Activated naive CD8-positive, alpha-beta T cell treated with anti-CD3 and anti-CD28 coated beads for 36 hours (primary cell): ENCODE measurements around the gene ATP1B1. TPM values are rescaled to one million over a fixed set of nuclear protein-coding genes. Genes with fewer than 3 reads are reported as not detected.

Experiments
- DNase-seq: peaks from one replicate; pipeline ENCODE4 v3.0.0; 2021
- H3K27ac Mint-ChIP-seq: one replicate; pipeline ENCODE4 v1.8.0; 2022; ENCODE audit warnings: mild to moderate bottlenecking, moderate library complexity, mixed read lengths
- H3K27me3 Mint-ChIP-seq: one replicate; pipeline ENCODE4 v1.8.0; 2022; ENCODE audit warnings: mild to moderate bottlenecking, mixed read lengths
- H3K36me3 Mint-ChIP-seq: one replicate; pipeline ENCODE4 v1.8.0; 2021; ENCODE audit warnings: mild to moderate bottlenecking, mixed read lengths
- H3K4me1 Mint-ChIP-seq: one replicate; pipeline ENCODE4 v1.8.0; 2021; ENCODE audit warnings: mixed read lengths
- H3K4me3 Mint-ChIP-seq: one replicate; pipeline ENCODE4 v1.8.0; 2022; ENCODE audit warnings: mild to moderate bottlenecking, moderate library complexity, mixed read lengths
- H3K9me3 Mint-ChIP-seq: one replicate; pipeline ENCODE4 v1.8.0; 2022; ENCODE audit warnings: mixed read lengths
- total RNA-seq, 2 experiments: library from RNA; stranded (reverse); gene quantifications; one replicate each; pipeline ENCODE4 v1.2.3, GENCODE V29; 2021

The ATP1B1 gene
- 1 to 10 TPM; 3.3 to 4.1 TPM for total RNA-seq

- no peaks in the 10 kb centered on the region for H3K9me3 Mint-ChIP-seq
- peaks cover 36% of the 10 kb centered on the region for H3K4me1 Mint-ChIP-seq
- H3K36me3 Mint-ChIP-seq: no peaks in the 10 kb centered on the region
- peak; percentile 89 for DNase-seq
- peaks cover 9% of the 10 kb centered on the region for H3K27me3 Mint-ChIP-seq
- H3K4me3 Mint-ChIP-seq: peak within 1 kb of the TSS; percentile 87
- peak within 1 kb of the TSS; percentile 77 for H3K27ac Mint-ChIP-seq
These were observed at the start of gene ATP1B1 for GRCh38 chr1:169106095-169106920. Gene ATP1B1 (plus strand): TSS chr1:169106690. CDS start chr1:169106830, 140 bp downstream.

- no peaks in the 10 kb centered on the region for H3K27me3 Mint-ChIP-seq
- peaks cover 4% of the 10 kb centered on the region for H3K9me3 Mint-ChIP-seq
- H3K4me1 Mint-ChIP-seq: no peaks in the 10 kb centered on the region
- H3K36me3 Mint-ChIP-seq: no peaks in the 10 kb centered on the region
- no peak overlapping the region for H3K4me3 Mint-ChIP-seq
- no peak for DNase-seq
- H3K27ac Mint-ChIP-seq: no peak overlapping the region
These were observed 47.1 kb upstream of the ATP1B1 start for GRCh38 chr1:169059421-169059820.

GRCh38 chr1:169060043-169060722 is 46.3 kb upstream of the ATP1B1 start:
- H3K27ac Mint-ChIP-seq: no peak overlapping the region
- no peaks in the 10 kb centered on the region for H3K4me1 Mint-ChIP-seq
- H3K4me3 Mint-ChIP-seq: no peak overlapping the region
- H3K36me3 Mint-ChIP-seq: no peaks in the 10 kb centered on the region
- no peaks in the 10 kb centered on the region for H3K27me3 Mint-ChIP-seq
- H3K9me3 Mint-ChIP-seq: peaks cover 4% of the 10 kb centered on the region
- DNase-seq: no peak

- Mint-ChIP-seq H3K27ac (no peak overlapping the region), H3K9me3 (peaks cover 4% of the 10 kb centered on the region), H3K4me1 (no peaks in the 10 kb centered on the region), H3K27me3 (no peaks in the 10 kb centered on the region), H3K36me3 (no peaks in the 10 kb centered on the region), H3K4me3 (no peak overlapping the region)
- no peak for DNase-seq
These were observed 45.4 kb upstream of the ATP1B1 start for GRCh38 chr1:169060919-169061639.

GRCh38 chr1:169062152-169062551 is 44.3 kb upstream of the ATP1B1 start:
- H3K27ac Mint-ChIP-seq: no peak overlapping the region
- H3K4me3 Mint-ChIP-seq: no peak overlapping the region
- peaks cover 7% of the 10 kb centered on the region for H3K9me3 Mint-ChIP-seq
- no peak for DNase-seq
- no peaks in the 10 kb centered on the region for H3K36me3 Mint-ChIP-seq
- no peaks in the 10 kb centered on the region for H3K4me1 Mint-ChIP-seq
- H3K27me3 Mint-ChIP-seq: no peaks in the 10 kb centered on the region

- H3K27ac Mint-ChIP-seq: no peak overlapping the region
- no peaks in the 10 kb centered on the region for H3K27me3 Mint-ChIP-seq
- H3K4me3 Mint-ChIP-seq: no peak overlapping the region
- H3K9me3 Mint-ChIP-seq: peaks cover 8% of the 10 kb centered on the region
- no peak for DNase-seq
- no peaks in the 10 kb centered on the region for H3K4me1 Mint-ChIP-seq
- H3K36me3 Mint-ChIP-seq: peaks cover 1% of the 10 kb centered on the region
These were observed 42.4 kb upstream of the ATP1B1 start for GRCh38 chr1:169064103-169064502.

- Mint-ChIP-seq H3K36me3 (peaks cover 1% of the 10 kb centered on the region), H3K4me3 (no peak overlapping the region), H3K27me3 (peaks cover 5% of the 10 kb centered on the region), H3K27ac (no peak overlapping the region), H3K9me3 (peaks cover 4% of the 10 kb centered on the region), H3K4me1 (no peaks in the 10 kb centered on the region)
- DNase-seq: no peak
These were observed 35.9 kb upstream of the ATP1B1 start for GRCh38 chr1:169070547-169070946.

- no peak overlapping the region for H3K27ac Mint-ChIP-seq
- peaks cover 4% of the 10 kb centered on the region for H3K9me3 Mint-ChIP-seq
- peaks cover 1% of the 10 kb centered on the region for H3K36me3 Mint-ChIP-seq
- no peaks in the 10 kb centered on the region for H3K4me1 Mint-ChIP-seq
- H3K4me3 Mint-ChIP-seq: no peak overlapping the region
- peaks cover 5% of the 10 kb centered on the region for H3K27me3 Mint-ChIP-seq
- DNase-seq: no peak
These were observed 35.5 kb upstream of the ATP1B1 start for GRCh38 chr1:169070958-169071357.

GRCh38 chr1:169072945-169073725 is 33.4 kb upstream of the ATP1B1 start:
- Mint-ChIP-seq H3K4me3 (no peak overlapping the region), H3K9me3 (no peaks in the 10 kb centered on the region), H3K27ac (no peak overlapping the region), H3K27me3 (peaks cover 5% of the 10 kb centered on the region), H3K4me1 (no peaks in the 10 kb centered on the region), H3K36me3 (peaks cover 1% of the 10 kb centered on the region)
- DNase-seq: no peak

- no peaks in the 10 kb centered on the region for H3K4me1 Mint-ChIP-seq
- H3K36me3 Mint-ChIP-seq: no peaks in the 10 kb centered on the region
- H3K27ac Mint-ChIP-seq: no peak overlapping the region
- no peaks in the 10 kb centered on the region for H3K9me3 Mint-ChIP-seq
- no peak overlapping the region for H3K4me3 Mint-ChIP-seq
- no peaks in the 10 kb centered on the region for H3K27me3 Mint-ChIP-seq
- no peak for DNase-seq
These were observed 28.2 kb upstream of the ATP1B1 start for GRCh38 chr1:169078163-169078883.

- Mint-ChIP-seq H3K36me3 (no peaks in the 10 kb centered on the region), H3K4me3 (no peak overlapping the region), H3K27me3 (no peaks in the 10 kb centered on the region), H3K9me3 (no peaks in the 10 kb centered on the region), H3K27ac (no peak overlapping the region), H3K4me1 (peaks cover 2% of the 10 kb centered on the region)
- DNase-seq: no peak
These were observed 24.9 kb upstream of the ATP1B1 start for GRCh38 chr1:169081503-169082123.

- H3K4me1 Mint-ChIP-seq: peaks cover 12% of the 10 kb centered on the region
- H3K36me3 Mint-ChIP-seq: no peaks in the 10 kb centered on the region
These were observed 20.6 kb upstream of the ATP1B1 start for GRCh38 chr1:169085911-169086310.

GRCh38 chr1:169086603-169087455 is 19.7 kb upstream of the ATP1B1 start:
- Mint-ChIP-seq H3K4me3 (no peak overlapping the region), H3K27ac (no peak overlapping the region), H3K4me1 (peaks cover 12% of the 10 kb centered on the region), H3K27me3 (no peaks in the 10 kb centered on the region), H3K9me3 (no peaks in the 10 kb centered on the region), H3K36me3 (no peaks in the 10 kb centered on the region)
- no peak for DNase-seq

More at GRCh38 chr1:169085911-169086310, 20.6 kb upstream of the ATP1B1 start:
- no peaks in the 10 kb centered on the region for H3K27me3 Mint-ChIP-seq
- no peak for DNase-seq
- H3K27ac Mint-ChIP-seq: no peak overlapping the region
- H3K9me3 Mint-ChIP-seq: no peaks in the 10 kb centered on the region
- no peak overlapping the region for H3K4me3 Mint-ChIP-seq
